Hindlimb muscle (tissue), 1 donor: ENCODE measurements around the gene DUSP1. TPM values are rescaled to one million over a fixed set of nuclear protein-coding genes. Genes with fewer than 3 reads are reported as not detected.

Experiments used
- DNase-seq: peaks from one replicate; pipeline ENCODE4 v3.0.0-alpha.2; 2013
- polyA plus RNA-seq: library from polyadenylated mRNA; unstranded; fragments of 120-200 nt; gene quantifications from one replicate; pipeline ENCODE4 v1.2.1, GENCODE V29; 2013; ENCODE audit not compliant: insufficient read length

The DUSP1 gene
- polyA plus RNA-seq, 1 donor = 70.4 TPM

DNA sequence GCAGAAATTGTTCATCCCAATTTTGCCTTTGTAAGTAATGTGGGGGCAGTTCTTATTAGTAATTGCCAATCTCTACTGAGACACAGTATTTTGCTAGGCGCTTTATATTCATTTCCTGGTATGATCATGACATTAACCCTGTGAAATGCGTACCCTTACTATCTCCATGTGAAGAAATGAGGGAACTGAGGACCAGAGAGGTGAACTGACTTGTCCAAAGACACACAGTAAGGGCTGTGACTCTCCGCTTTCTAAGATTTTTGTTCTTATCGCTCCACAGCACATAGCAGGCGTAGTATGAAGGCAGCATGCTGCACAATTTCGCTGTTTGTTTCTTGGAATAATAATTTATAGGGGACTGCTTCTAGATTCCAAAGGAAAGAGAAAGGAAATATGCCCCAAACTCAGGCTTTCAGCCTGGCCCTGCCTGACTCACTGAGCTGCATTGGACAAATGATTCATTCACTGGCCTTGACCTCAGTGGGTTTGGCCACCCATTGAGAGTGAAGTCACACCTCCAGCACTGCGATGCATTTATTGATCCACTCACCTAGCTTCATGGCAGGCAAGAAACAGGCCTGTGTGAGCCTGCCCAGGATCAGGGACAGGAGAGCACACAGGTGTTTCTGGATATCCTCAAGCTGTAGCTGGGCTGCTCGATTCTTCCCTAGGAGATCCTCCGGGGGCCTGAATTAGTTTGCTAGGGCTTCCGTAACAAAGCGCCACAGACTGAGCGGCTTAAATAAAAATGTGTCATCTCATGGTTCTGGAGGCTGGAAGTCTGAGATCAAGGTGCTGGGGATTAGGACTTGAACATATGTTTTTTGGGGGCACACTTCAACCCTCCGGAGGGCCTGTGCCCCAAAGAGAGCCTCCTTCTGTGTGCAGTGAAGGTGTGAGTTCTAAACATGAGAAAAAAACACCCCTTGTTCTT is 7.2 kb upstream of the DUSP1 start:
- no peak for DNase-seq

DNA sequence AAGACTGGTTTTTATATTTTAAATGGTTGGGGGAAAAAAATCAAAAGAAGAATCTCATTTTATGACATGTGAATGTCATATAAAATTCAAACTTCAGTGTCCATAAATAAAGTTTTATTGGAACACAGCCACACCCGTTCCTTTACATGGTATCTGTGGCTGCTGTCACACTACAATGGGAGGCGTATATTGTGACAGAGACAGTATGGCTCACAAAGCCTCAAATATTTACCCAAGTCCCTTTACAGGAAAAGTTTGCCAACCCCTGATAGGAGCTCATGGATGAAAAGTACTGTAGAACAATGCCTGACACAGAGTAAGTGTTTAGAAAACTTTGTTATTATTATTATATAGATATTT is 5.2 kb upstream of the DUSP1 start:
- DNase-seq = no peak

DNA sequence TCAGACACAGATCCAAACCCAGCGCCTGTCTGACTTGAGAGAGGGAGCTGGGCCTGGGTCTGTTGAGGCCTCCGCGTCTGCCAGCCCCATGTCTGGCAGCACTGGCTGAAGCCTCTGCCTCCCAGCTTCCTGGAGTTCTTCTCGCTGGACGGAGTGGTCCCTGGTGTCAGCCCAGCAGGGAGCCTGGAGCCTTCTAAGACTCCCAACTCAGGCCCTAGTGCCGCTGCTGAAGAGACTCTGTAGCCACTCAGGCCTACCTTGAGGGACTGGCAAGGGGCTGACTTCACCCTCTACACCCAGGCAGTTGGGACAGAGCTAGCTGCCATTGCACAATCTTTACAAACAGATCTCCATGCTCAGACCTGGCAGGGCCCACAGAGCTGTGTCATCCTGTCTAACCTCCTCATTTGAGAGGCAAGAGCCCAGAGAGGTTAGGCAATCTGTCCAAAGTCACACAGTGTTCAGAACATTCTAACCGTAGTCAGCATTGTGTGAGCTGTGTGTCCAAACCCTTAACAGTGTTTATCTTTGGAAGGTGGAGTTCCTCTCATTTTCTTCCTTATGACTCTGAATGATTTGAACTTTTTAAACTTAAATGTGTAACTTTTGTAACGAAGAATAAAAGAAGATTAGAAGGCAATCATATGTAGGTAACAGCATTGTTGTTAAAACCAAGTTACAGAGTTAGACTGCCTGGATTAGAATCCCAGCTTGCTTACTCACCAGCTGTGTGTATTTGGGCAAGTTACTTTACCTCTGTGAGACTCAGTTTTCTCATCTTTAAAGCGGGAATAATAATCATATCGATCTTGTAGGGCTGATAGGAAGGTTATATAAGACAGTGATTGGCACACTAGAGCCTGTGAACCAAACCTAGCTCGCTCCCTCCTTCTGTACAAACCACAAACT is 4.6 kb upstream of the DUSP1 start:
- DNase-seq = no peak

DNA sequence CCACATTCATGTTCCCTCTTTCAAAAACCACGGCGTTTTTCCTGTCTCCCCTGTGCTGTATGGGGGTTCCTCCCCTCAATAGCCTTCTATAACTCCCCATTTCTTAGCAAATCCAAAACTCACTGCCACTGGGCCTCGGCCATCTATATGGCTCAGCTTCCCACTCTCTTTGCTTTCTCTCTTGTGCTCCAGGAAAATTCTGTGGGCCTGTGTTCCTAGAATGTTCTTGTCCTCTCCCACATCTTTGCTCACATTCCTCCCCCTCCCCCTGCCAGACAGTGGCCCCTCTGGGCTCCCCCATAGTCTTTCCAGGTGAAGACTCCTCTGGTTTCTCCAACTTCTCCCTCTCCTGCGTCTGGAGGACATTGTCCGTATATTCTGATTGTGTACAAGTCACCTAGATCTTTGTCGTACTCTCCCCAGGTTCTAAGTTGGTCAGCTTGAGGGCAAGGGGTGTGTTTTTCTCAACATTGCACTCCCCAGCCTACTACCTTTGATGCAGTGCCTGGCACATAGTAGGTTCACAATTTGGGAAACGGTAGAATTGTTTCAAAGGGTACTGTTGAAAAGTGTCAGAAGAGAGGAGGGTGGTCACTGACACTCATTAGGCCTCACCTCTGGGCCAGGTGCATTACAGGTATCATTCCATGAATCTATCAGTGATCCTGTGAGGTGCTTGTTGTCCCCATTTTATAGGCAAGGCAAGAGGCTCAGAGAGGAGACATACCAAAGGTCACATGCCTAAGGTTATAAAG is 3.7 kb upstream of the DUSP1 start:
- no peak for DNase-seq

DNA sequence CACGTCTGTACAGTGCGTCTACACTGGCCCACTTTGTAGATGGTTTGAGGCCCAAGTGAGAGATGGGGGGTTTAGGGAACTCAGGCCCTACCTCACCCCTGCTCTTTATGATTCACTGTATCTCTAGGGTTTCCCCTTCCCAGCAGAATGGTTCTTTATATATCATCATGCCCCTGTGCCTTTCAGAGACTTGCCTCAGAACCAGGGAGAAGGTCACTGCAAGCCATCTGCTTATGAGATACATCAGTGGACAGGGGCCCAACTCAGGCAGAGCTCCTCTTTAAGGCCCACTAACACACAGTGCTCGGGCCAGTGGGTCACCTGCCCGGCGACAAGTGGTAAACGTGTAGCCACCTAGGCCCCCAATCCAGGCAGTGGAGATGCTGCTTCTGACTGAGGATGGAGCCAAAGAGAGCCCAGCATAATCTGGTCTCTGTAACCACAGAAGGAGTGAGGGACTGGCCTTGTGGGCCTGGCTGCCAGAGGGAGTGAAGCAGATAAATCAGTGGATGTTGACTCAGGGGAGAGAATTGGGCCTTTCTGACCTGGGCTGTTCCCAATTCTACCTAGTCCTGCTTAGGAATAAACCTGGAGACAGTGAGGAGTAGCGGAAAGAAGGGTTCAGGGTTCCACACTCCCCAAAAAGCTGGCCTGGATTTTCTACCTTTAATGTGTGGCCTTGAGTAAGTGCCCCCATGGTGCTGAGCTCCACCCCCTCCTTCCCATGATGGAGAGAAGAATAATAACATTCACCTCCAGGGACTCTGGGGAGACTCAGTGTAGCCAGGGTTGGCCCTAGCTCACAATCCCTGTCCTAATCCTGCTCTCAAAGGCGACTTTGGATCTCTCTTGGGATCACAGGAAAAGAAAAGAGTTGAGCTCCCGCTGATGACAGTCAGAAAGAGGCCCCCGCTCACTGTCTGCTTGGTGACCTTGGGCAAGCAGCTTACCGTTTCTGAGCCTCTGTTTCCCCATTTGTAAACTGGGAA is 2.8 kb upstream of the DUSP1 start:
- no peak for DNase-seq

DNA sequence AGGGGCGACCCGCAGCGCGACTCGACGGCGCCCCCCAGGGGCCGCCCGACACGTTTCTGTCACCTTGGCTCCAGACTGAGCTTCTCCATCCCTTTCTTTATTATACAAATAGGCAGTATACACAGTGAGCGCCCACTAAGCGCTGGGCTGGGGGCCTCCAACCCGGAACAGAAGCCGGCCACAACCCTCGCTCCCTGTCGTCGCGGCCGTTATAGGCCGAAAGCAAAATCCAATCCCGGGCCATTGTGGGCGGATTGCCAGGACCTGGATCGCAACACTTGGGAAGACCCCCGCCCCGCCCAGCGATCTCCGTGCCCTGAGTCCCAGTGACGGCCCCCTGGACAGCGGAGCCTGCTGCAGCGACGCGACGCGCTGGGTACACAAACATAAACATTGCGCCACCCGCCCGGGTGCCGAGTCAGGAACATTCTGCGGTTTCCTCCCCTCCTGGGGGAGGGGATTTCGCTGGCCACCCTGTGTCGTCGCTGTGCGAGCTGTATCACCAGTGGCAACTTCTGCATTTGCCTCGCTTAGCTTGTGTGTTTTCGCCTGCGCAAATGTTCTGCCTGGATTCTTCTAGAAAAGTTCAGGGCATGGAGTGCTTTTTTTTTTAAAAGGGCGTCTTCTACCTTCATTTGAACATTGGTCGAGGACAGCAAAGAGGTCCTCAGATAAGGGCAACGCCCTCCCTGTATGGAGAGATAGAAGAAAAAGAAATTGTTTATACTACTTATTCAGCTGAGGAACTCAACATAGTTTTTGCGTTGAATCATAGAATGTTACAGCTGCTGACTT is 1.3 kb upstream of the DUSP1 start:
- DNase-seq = peak; percentile 91

DNA sequence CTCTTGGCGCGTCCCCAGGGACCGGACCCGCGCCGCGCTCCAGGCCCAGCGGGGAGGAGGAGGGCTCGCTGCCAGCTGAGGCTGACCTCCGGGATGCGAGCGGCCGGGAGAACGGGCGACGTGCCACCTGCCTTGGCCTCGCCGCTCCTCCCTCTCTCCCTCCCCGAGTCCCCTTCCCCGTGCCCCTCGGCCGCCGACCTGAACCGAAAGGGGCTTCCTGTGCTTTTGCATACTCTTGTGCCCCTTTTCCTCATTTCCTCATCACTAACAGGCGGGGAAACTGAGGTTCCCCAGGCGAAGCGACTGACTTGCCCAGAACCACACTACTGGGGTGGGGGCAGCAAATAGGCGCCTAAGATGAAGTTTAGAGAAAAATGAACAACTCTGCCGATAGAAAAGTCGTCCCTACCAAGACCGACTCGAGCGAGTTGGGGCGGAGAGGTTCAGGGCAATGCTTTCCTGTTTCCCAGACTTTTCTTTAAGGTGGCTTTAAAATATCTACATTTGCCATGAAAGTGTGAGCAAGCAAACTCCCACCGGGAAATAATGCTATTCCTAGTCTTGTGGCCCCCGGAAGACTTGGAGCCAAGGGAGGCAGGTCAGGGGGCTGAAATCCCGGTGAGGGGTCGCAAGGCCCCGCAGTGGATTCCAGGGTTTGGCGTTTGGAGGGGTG is 580 bp upstream of the DUSP1 start:
- no peak for DNase-seq

DNA sequence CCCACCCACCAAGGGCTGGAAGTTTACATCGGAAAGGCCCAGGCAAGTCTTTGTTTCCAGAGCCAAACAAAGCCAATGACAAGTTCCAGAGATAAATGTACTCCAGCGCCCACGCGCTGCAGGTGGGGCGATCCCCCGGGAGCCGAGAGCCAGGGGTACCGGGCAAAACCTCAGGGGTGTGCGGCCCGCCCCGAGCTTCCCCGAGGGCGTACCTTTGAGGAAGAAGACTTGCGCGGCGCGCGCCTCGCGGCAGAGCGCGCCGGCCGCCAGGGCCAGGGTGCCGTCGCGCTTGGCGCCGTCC is 671 bp downstream of the DUSP1 start:
- no peak for DNase-seq

DNA sequence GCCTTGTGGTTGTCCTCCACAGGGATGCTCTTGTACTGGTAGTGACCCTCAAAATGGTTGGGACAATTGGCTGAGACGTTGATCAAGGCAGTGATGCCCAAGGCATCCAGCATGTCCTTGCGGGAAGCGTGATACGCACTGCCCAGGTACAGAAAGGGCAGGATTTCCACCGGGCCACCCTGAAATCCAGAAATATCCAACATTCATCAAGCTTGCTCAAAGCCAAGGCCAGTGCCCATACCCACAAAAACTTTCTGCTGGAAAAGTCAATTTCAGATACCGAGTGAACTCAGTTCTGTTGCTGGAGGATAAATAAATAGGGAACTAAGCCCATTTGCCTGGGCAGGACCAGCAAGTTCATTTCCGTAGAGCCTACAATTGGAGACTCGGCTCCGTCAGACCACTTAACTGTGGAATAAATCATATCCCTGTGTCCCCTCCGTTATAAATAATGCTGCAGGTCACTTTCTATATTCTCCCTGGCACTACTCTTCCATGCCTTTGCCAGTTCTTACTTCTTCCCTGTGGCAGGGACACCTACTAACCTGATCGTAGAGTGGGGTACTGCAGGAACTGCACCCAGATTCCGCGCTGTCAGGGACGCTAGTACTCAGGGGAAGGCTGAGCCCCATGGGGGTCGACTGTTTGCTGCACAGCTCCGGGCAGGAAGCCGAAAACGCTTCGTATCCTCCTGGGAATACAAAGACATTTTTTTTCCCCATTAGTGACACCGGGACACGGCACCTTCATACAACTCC is 1.2 kb downstream of the DUSP1 start:
- DNase-seq = peak; percentile 49

DNA sequence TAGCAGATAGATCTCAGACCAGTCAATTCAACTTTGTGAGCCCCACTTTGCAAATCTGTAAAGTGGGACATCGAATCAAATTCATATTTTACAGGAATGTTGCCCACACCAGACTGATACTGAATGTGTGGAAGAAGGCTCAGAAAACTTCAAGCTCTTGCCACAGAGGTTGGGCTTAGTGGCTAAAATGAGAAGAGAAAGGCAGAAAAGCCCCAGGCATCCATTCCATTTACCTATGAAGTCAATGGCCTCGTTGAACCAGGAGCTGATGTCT is 1.7 kb downstream of the DUSP1 start:
- DNase-seq = no peak

DNA sequence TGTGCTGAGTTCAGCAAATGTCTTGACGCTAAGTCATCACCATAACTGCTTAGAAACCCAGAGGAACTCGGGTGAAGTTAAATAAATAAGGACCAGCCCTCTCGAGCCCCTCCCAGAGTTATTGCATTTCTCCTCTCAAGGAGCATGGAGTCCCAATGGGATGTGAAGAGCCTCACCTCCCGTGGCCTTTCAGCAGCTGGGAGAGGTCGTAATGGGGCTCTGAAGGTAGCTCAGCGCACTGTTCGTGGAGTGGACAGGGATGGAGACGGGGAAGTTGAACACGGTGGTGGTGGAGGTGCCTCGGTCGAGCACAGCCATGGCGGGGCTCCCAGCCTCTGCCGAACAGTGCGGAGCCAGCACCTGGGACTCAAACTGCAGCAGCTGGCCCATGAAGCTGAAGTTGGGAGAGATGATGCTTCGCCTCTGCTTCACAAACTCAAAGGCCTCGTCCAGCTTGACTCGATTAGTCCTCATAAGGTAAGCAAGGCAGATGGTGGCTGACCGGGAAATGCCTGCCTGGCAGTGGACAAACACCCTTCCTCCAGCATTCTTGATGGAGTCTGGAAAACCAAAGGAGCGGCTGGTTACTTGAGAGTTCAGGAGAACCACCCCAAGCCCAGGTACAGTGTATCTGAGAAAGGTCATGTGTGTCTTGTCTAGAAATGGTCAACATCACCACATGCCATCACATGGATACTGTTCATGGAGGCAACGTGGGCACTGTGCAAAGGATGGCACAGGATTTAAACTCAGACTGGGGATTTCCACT is 2.2 kb downstream of the DUSP1 start:
- DNase-seq = no peak

DNA sequence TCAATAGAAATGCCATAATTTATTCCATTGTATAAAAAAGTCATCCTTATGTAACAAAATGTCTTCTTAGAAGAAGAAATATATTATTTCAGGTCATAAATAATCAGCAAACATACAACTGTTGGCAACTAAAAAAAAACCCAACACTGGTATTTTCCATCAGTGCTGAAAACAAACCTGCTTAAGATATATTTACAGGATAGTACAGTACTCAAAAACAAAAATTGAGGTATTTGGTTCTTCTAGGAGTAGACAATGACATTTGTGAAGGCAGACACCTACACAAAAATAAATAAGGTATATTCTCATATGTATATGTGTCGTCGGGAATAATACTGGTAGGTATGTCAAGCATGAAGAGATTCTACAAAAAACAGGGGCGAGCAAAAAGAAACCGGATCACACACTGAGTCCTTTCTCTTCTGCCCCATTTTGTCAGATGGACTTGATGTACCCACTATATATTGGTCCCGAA is 2.9 kb downstream of the DUSP1 start:
- DNase-seq = no peak

DNA sequence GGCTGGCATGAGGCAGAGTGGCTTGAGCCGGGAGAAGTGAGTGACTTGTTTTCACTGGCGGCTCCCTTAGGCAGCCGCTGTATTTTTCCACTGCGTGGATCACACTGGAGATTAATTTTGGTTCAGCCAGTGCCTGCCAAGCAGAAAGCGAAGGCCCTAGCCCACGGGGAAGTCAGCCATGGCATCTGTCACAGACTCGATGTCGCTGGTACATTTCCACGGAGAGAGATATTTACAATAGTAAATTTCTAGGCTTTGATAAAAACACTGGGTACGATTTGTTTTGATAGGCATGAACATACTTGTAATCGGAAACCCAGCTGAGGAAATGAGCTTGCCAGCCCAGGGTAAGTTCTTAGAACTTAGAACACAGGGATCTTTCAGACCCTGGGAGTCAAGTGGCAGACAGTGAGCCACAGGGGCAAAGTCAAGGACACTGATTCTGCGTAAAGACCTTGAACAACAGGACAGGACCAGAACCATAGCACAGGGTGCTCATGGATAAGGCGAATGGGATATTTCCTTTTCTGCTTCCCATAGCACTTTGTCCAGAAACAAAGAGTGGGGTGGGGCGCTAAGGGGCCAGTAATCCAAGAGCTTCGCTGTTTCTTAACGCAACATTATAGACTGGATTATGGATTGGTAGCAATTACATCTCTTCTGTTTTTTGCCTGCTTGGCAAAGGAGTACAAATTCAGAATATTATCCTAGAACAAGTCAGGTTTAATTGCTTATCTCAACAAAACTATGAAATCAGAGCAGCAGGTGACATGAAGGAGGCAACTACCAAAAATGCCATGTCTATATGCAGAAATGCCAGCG is 4.5 kb downstream of the DUSP1 start:
- peak; percentile 77 for DNase-seq

DNA sequence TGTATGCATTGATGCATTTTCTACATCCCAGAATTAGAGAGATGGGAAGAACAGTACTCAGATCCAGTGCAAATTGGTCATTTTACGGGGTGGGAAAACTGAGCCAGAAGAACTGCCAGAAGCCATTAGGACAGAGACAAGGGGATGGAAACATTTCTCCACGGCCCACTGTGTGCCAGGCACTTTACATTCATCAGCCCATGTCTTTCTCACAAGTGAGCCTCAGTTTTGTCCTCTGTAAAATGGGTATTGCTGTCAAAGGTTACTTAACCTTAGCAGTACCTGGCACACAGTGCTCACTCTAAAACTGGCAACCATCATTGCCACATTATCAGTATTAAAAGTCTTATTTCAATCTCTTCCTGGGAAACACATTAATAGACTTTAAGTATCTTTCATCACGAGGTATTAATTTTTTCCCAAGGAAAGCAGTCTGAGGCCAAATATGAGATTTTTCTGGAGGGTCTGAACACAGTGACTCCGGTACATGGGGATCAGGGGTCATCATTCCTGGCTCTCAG is 5.2 kb downstream of the DUSP1 start:
- DNase-seq = peak; percentile 74

DNA sequence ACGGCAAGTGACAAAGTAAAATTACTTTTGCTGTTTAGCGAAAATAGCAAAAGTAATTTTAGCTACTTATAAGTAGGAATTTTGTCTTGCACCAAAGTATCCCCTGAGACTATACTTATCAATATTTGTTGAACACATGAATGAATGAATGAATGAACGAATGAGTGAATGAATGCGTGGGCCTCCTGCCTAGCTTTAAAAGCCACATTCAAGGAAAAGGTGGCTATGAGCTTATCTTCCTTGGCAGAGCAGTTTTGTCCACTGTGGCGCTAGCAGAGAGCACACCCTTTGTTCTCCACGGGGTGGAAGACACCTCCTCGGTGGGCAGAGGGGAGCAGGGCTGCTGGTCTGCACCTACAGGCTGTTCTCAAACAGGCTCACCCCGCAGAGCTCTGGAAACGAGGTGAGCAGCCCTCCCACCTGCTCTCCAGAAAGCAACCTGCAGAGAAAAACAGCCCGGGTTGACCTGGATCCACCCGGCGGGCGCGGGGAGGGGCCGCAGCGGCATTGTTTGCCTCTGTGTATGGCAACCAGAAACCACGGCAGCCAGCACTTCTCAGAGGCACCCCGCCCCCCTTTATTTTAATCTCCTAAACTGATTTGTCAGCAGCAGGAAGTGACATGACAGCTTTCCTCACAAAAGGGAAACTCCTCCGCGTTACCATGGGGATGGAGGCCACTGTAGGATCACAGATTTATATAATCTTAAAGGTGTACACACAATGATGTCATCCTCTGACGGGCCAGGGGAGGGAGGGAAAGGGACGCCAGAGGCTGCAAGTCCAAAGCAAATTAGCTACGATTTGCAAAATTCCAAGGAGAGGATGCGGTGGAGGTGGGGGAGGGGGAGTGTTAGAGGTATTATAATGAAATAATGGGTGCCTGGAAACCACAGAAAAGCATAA is 5.9 kb downstream of the DUSP1 start:
- peak; percentile 98 for DNase-seq

DNA sequence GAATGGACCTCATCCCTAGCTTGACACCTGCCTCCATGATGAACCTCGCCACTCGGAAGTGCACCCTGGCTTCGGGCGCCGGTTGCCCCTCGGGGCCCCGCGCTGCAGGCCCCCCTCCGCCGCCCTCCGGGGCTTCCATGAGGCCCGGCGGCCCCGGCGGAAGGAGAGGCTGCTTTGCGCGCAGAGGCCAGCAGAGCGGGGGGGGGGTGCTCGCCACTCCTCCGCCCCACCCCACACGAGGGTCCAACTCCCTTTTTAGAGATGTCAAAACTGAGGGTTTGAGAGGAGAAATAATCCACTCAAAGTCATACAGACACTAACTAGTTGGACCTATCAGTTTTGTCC is 7.9 kb downstream of the DUSP1 start:
- DNase-seq = no peak
